ENCODE measurements around the gene SLC35F4. TPM values are rescaled to one million over a fixed set of nuclear protein-coding genes. Genes with fewer than 3 reads are reported as not detected.

Gene SLC35F4
- total RNA-seq, 1 donor, result not detected

GRCh38 chr14:57707219-57707618 is 158.7 kb downstream of the SLC35F4 start:
- TF ChIP-seq CTCF (IDR thresholded peaks at IDR 0.05; ENCODE audit: insufficient read depth, low read length), result no peak
- no peak overlapping the region for H3K4me3 ChIP-seq (ENCODE audit: low read depth, low read length)
- DNase-seq (ENCODE audit: low read depth), result no peak

- no peak for DNase-seq (ENCODE audit: low read depth)
- no peak for TF ChIP-seq CTCF (IDR thresholded peaks at IDR 0.05; ENCODE audit: insufficient read depth, low read length)
Measured at GRCh38 chr14:57704763-57705162, 161.1 kb downstream of the SLC35F4 start.

DNA sequence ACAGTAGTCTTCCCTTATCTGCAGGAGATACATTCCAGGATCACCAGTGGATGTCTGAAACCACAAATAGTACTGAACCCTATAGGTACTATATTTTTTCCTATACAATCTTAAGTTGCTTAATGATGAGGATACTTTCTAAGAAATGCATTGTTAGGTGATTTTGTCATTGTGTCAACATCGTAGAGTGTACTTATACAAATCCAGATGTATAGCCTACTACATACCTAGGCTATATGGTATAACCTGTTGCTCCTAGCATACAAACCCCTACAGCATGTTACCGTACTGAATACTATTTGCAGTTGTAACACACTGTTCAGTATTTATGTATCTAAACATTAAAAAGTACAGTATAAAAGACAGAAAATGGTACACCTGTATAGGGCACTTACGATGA is 165.9 kb downstream of the SLC35F4 start:
- H3K4me3 ChIP-seq (ENCODE audit: low read depth, low read length), result no peak overlapping the region
- TF ChIP-seq CTCF (IDR thresholded peaks at IDR 0.05; ENCODE audit: insufficient read depth, low read length), result no peak
- no peak for DNase-seq (ENCODE audit: low read depth)

More at GRCh38 chr14:57704763-57705162, 161.1 kb downstream of the SLC35F4 start:
- H3K4me3 ChIP-seq (ENCODE audit: low read depth, low read length), result no peak overlapping the region

DNA sequence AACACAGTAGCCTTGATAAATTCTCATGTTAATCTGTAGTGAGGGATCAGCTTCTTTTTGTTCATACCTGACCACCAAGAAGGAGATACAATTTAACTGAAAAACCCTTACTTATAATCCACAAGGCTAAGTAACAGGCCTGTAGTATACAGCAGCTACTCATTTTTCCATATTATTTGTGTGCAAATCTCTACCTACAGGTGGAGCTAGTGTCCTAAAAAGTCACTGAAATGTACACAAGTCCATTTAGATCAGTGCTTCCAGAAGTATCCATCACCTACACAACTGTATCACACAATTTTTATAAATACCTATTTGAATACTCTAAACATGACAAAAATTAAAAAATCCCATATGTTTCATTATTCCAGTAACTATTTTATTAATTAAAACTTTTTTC is 173.2 kb downstream of the SLC35F4 start:
- TF ChIP-seq CTCF (IDR thresholded peaks at IDR 0.05; ENCODE audit: insufficient read depth, low read length), result peak; percentile 71
- peak; percentile 82 for DNase-seq (ENCODE audit: low read depth)
- no peak overlapping the region for H3K4me3 ChIP-seq (ENCODE audit: low read depth, low read length)

- H3K4me3 ChIP-seq (ENCODE audit: low read depth, low read length), result no peak overlapping the region
- DNase-seq (ENCODE audit: low read depth), result no peak
- no peak for TF ChIP-seq CTCF (IDR thresholded peaks at IDR 0.05; ENCODE audit: insufficient read depth, low read length)
Measured at GRCh38 chr14:57687416-57687815, 178.5 kb downstream of the SLC35F4 start.

- DNase-seq (ENCODE audit: low read depth), result no peak
- TF ChIP-seq CTCF (IDR thresholded peaks at IDR 0.05; ENCODE audit: insufficient read depth, low read length), result no peak
Measured at GRCh38 chr14:57686304-57686703, 179.6 kb downstream of the SLC35F4 start.

DNA sequence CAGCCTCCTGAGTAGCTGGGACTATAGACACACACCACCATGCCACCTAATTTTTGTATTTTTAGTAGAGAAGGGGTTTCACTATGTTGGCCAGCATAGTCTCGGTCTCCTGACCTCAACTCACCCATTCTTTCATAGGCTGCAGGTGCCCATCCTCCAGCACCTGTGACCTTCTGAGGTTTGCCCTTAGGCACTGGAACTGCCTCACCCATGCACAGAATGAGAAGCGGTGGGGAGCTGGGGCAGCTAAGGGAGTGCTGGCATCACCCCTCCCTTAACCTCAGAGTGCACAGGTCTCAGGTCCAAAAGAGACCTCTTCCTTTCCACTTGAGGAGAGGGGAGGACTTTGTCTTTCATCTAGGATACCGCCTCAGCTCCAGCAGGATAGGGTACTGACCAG is 194.9 kb downstream of the SLC35F4 start:
- DNase-seq (ENCODE audit: low read depth), result no peak
- TF ChIP-seq CTCF (IDR thresholded peaks at IDR 0.05; ENCODE audit: insufficient read depth, low read length), result no peak

More at GRCh38 chr14:57686304-57686703, 179.6 kb downstream of the SLC35F4 start:
- H3K4me3 ChIP-seq (ENCODE audit: low read depth, low read length), result no peak overlapping the region

More for the DNA sequence above, 194.9 kb downstream of the SLC35F4 start:
- H3K4me3 ChIP-seq (ENCODE audit: low read depth, low read length), result no peak overlapping the region
